Fibroblast of skin of back (primary cell): ENCODE measurements around the gene SPOUT1.

Experiments
- DNase-seq: peaks from one replicate; pipeline ENCODE4 v3.0.0-alpha.2; 2013

SPOUT1 gene

DNA sequence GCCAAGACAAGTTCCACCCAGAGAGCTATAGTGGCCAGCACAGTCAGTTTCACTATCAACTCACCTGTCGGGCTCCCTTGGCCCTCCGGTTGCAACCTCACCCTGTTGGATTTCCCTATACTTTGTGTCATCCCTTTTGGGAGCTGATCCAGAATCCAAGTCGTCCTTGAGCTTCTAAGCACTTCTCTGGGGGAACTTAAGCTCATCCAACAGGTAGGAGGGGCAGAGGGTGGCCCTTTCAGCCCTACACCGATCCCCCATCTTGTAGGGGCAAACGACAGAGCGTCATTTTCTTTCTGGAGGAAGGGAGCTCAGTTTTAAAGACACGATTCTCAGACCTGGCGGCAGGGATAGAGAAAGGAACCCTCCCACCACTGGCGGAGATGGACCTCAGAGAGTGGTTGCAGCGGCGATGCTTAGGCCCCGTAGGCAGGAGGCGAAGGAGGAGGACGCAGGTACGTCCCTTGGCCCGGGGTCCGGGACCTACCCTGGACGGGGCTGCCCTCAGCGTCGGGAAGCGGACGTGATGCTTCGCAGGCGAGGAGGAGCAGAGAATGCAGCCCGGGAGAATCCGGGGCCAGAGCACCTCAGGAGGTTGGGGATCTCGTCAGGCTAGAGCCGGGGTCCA lies 58.4 kb downstream of the SPOUT1 start:
- no peak for DNase-seq

DNA sequence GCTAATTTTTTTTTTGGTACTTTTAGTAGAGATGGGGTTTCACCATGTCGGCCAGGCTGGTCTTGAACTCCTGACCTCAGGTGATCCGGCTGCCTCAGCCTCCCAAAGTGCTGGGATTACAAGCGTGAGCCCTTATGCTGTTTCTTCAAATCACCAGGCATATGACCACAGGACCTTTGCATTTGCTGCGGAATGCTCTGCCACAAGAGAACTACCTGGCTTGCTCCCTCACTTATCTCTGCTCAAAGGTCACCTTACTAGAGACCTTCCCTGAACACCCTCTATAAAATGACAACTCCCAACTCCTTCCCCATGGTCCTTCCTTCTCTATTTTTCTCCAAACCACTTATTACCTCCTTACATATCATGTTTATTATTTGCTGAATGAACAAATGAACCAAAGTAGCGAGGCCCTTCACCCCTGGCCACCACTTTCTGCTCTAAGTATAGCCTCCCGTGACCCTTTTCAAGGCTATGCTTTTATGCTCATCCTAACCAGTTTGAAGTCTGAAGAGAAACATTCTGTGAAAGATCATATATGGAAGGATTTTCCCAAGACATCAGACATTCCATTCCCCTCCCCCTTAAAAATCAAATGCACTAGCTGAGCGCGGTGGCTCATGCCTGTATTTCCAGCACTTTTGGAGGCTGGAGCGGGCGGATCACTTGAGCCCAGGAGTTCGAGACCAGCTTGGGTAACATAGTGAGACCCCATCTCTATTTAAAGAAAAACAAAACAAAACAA lies 59.1 kb downstream of the SPOUT1 start:
- DNase-seq: no peak
